ENCODE data around the gene KIF26B. TPM values are rescaled to one million over a fixed set of nuclear protein-coding genes. Genes with fewer than 3 reads are reported as not detected.

Gene KIF26B
- total RNA-seq, 8 experiments from 2014 or later, result 0.25 to 21.5 (median 10.2) TPM

GRCh38 chr1:245180496-245181157 is 25.8 kb downstream of the KIF26B start:
- in situ Hi-C loops (cut with MboI; ENCODE audit: low pct_unique_long_range_greater_than_20kb in 2 of 9, low sequenced_read_pairs in 9 of 9, unreplicated experiment in 9 of 9), result no loop called here
- WGBS, 10 experiments, result 0 to 60% (median 12%) methylated on average over 1 to 6 of the region's 6 CpGs; no CpG with 5 or more reads in 2 of the 10 experiments
- peak in 5 of 8 experiments; percentile 71 to 92 (median 76) for ATAC-seq (replicated peaks in 6 of 8)
- Histone ChIP-seq H3K4me3 (peak overlapping the region in 1 of 5 donors; percentile 10), H3K27ac (peak overlapping the region; percentile 23 to 65), H3K4me1 (replicated peaks in 1 of 2) (peaks cover 29 to 41% of the 10 kb centered on the region in 2 donors)

- peak overlapping the region in 1 of 2 donors; percentile 65 for H3K27ac ChIP-seq
- peak overlapping the region in 1 of 5 donors; percentile 10 for H3K4me3 ChIP-seq
- in situ Hi-C loops (cut with MboI; ENCODE audit: low pct_unique_long_range_greater_than_20kb in 2 of 9, low sequenced_read_pairs in 9 of 9, unreplicated experiment in 9 of 9), result no loop called here
- 3 to 78% (median 39%) methylated on average over 3 to 7 of the region's 7 CpGs; no CpG with 5 or more reads in 1 of the 10 experiments for WGBS, 10 experiments
- ATAC-seq (replicated peaks in 6 of 8), result peak in 5 of 8 experiments; percentile 44 to 78 (median 68)
- H3K4me1 ChIP-seq (replicated peaks in 1 of 2), result peaks cover 29 to 41% of the 10 kb centered on the region in 2 donors
These were observed 26.4 kb downstream of the KIF26B start for GRCh38 chr1:245181158-245181517.

- WGBS, 10 experiments, result 0 to 100% (median 95%) methylated on average over 1 to 2 of the region's 2 CpGs; no CpG with 5 or more reads in 1 of the 10 experiments
- in situ Hi-C loops (cut with MboI; ENCODE audit: low pct_unique_long_range_greater_than_20kb in 2 of 9, low sequenced_read_pairs in 9 of 9, unreplicated experiment in 9 of 9), result no loop called here
- Histone ChIP-seq H3K4me3 (no peak overlapping the region), H3K4me1 (replicated peaks in 1 of 2) (peaks cover 27 to 38% of the 10 kb centered on the region in 2 donors), H3K27ac (no peak overlapping the region)
- ATAC-seq (replicated peaks in 6 of 8), result no peak
These were observed 27.2 kb downstream of the KIF26B start for GRCh38 chr1:245182028-245182427.

GRCh38 chr1:245183429-245183828 is 28.6 kb downstream of the KIF26B start:
- in situ Hi-C loops (cut with MboI; ENCODE audit: low pct_unique_long_range_greater_than_20kb in 2 of 9, low sequenced_read_pairs in 9 of 9, unreplicated experiment in 9 of 9), result no loop called here
- ATAC-seq (replicated peaks in 6 of 8), result no peak

GRCh38 chr1:245184779-245185178 is 30.0 kb downstream of the KIF26B start:
- in situ Hi-C loops (cut with MboI; ENCODE audit: low pct_unique_long_range_greater_than_20kb in 2 of 9, low sequenced_read_pairs in 9 of 9, unreplicated experiment in 9 of 9), result no loop called here
- 30 to 100% (median 86%) methylated on average over 1 to 4 of the region's 4 CpGs; no CpG with 5 or more reads in 1 of the 10 experiments for WGBS, 10 experiments
- Histone ChIP-seq H3K27ac (no peak overlapping the region), H3K4me3 (no peak overlapping the region), H3K4me1 (replicated peaks in 1 of 2) (peaks cover 16 to 19% of the 10 kb centered on the region in 2 donors)
- peak in 1 of 8 experiments; percentile 82 for ATAC-seq (replicated peaks in 6 of 8)

More at GRCh38 chr1:245183429-245183828, 28.6 kb downstream of the KIF26B start:
- H3K27ac ChIP-seq, result no peak overlapping the region
- no peak overlapping the region for H3K4me3 ChIP-seq
- peaks cover 16 to 24% of the 10 kb centered on the region in 2 donors for H3K4me1 ChIP-seq (replicated peaks in 1 of 2)
- WGBS, 10 experiments, result 15 to 100% (median 74%) methylated on average over 1 to 3 of the region's 3 CpGs

- in situ Hi-C loops (cut with MboI; ENCODE audit: low pct_unique_long_range_greater_than_20kb in 2 of 9, low sequenced_read_pairs in 9 of 9, unreplicated experiment in 9 of 9), result no loop called here
- no peak overlapping the region for H3K27ac ChIP-seq
- ATAC-seq (replicated peaks in 6 of 8), result no peak
- H3K4me3 ChIP-seq, result no peak overlapping the region
- H3K4me1 ChIP-seq (replicated peaks in 1 of 2), result no peaks in the 10 kb centered on the region
- WGBS, 10 experiments, result 14 to 100% (median 88%) methylated on average over 1 to 4 of the region's 4 CpGs
These were observed 33.6 kb downstream of the KIF26B start for GRCh38 chr1:245188403-245188802.

- no peak for ATAC-seq (replicated peaks in 6 of 8)
- in situ Hi-C loops (cut with MboI; ENCODE audit: low pct_unique_long_range_greater_than_20kb in 2 of 9, low sequenced_read_pairs in 9 of 9, unreplicated experiment in 9 of 9), result no loop called here
- 57 to 100% (median 82%) methylated on average over 1 to 7 of the region's 9 CpGs; no CpG with 5 or more reads in 2 of the 10 experiments for WGBS, 10 experiments
These were observed 40.6 kb downstream of the KIF26B start for GRCh38 chr1:245195398-245195797.

GRCh38 chr1:245197121-245197520 is 42.3 kb downstream of the KIF26B start:
- WGBS, 10 experiments, result 8 to 100% (median 47%) methylated on average over 1 to 3 of the region's 3 CpGs; no CpG with 5 or more reads in 1 of the 10 experiments
- no peak for ATAC-seq (replicated peaks in 6 of 8)
- Histone ChIP-seq H3K27ac (no peak overlapping the region), H3K4me1 (replicated peaks in 1 of 2) (peaks cover 15 to 16% of the 10 kb centered on the region in 2 donors), H3K4me3 (no peak overlapping the region)
- in situ Hi-C loops (cut with MboI; ENCODE audit: low pct_unique_long_range_greater_than_20kb in 2 of 9, low sequenced_read_pairs in 9 of 9, unreplicated experiment in 9 of 9), result no loop called here

More at GRCh38 chr1:245195398-245195797, 40.6 kb downstream of the KIF26B start:
- Histone ChIP-seq H3K4me1 (replicated peaks in 1 of 2) (peaks cover 6 to 8% of the 10 kb centered on the region in 2 donors), H3K4me3 (no peak overlapping the region), H3K27ac (no peak overlapping the region)

GRCh38 chr1:245197911-245198379 is 43.2 kb downstream of the KIF26B start:
- ATAC-seq (replicated peaks in 6 of 8), result no peak
- H3K4me1 ChIP-seq (replicated peaks in 1 of 2), result peaks cover 15 to 16% of the 10 kb centered on the region in 2 donors
- WGBS, 10 experiments, result 0 to 60% (median 50%) methylated on average over 1 of the region's 1 CpG; no CpG with 5 or more reads in 5 of the 10 experiments
- no peak overlapping the region for H3K4me3 ChIP-seq
- in situ Hi-C loops (cut with MboI; ENCODE audit: low pct_unique_long_range_greater_than_20kb in 2 of 9, low sequenced_read_pairs in 9 of 9, unreplicated experiment in 9 of 9), result no loop called here
- no peak overlapping the region for H3K27ac ChIP-seq

GRCh38 chr1:245198748-245199516 is 44.1 kb downstream of the KIF26B start:
- Histone ChIP-seq H3K27ac (no peak overlapping the region), H3K4me3 (no peak overlapping the region), H3K4me1 (replicated peaks in 1 of 2) (peaks cover 15 to 16% of the 10 kb centered on the region in 2 donors)
- in situ Hi-C loops (cut with MboI; ENCODE audit: low pct_unique_long_range_greater_than_20kb in 2 of 9, low sequenced_read_pairs in 9 of 9, unreplicated experiment in 9 of 9), result no loop called here
- WGBS, 10 experiments, result 8 to 100% (median 80%) methylated on average over 1 to 4 of the region's 12 CpGs; no CpG with 5 or more reads in 2 of the 10 experiments
- ATAC-seq (replicated peaks in 6 of 8), result no peak

- no peak for ATAC-seq (replicated peaks in 6 of 8)
- in situ Hi-C loops (cut with MboI; ENCODE audit: low pct_unique_long_range_greater_than_20kb in 2 of 9, low sequenced_read_pairs in 9 of 9, unreplicated experiment in 9 of 9), result no loop called here
- peaks cover 12 to 15% of the 10 kb centered on the region in 2 donors for H3K4me1 ChIP-seq (replicated peaks in 1 of 2)
- 61 to 100% (median 92%) methylated on average over 1 to 4 of the region's 4 CpGs; no CpG with 5 or more reads in 3 of the 10 experiments for WGBS, 10 experiments
- H3K27ac ChIP-seq, result no peak overlapping the region
- H3K4me3 ChIP-seq, result no peak overlapping the region
These were observed 45.4 kb downstream of the KIF26B start for GRCh38 chr1:245200146-245200545.

- ATAC-seq (replicated peaks in 6 of 8), result no peak
- in situ Hi-C loops (cut with MboI; ENCODE audit: low pct_unique_long_range_greater_than_20kb in 2 of 9, low sequenced_read_pairs in 9 of 9, unreplicated experiment in 9 of 9), result no loop called here
These were observed 46.4 kb downstream of the KIF26B start for GRCh38 chr1:245201201-245201600.

GRCh38 chr1:245201827-245202226 is 47.0 kb downstream of the KIF26B start:
- Histone ChIP-seq H3K4me1 (replicated peaks in 1 of 2) (peaks cover 15 to 16% of the 10 kb centered on the region in 2 donors), H3K4me3 (no peak overlapping the region), H3K27ac (no peak overlapping the region)
- no peak for ATAC-seq (replicated peaks in 6 of 8)
- 8 to 51% (median 41%) methylated on average over 2 to 5 of the region's 5 CpGs; no CpG with 5 or more reads in 3 of the 10 experiments for WGBS, 10 experiments
- in situ Hi-C loops (cut with MboI; ENCODE audit: low pct_unique_long_range_greater_than_20kb in 2 of 9, low sequenced_read_pairs in 9 of 9, unreplicated experiment in 9 of 9), result no loop called here

More at GRCh38 chr1:245201201-245201600, 46.4 kb downstream of the KIF26B start:
- peaks cover 15 to 16% of the 10 kb centered on the region in 2 donors for H3K4me1 ChIP-seq (replicated peaks in 1 of 2)
- H3K4me3 ChIP-seq, result no peak overlapping the region
- H3K27ac ChIP-seq, result no peak overlapping the region
- WGBS, 10 experiments, result 39 to 85% (median 74%) methylated on average over 1 to 4 of the region's 4 CpGs

Measured in motor neuron (in vitro differentiated cells).